C4-2B (cell line): ENCODE results near the gene CYB561.

ENCODE experiments used
- ZFX ChIP-seq: fragments of 450-650 bp; IDR thresholded peaks from 2 replicates; pipeline ENCODE4 v1.6.1; 2017
- TF ChIP-seq, protein P1 (sequence below): fragments of 450-650 bp; conservative IDR thresholded peaks from 2 replicates; pipeline ENCODE4 v1.5.1; 2017; ENCODE audit warnings: mild to moderate bottlenecking

DNA sequence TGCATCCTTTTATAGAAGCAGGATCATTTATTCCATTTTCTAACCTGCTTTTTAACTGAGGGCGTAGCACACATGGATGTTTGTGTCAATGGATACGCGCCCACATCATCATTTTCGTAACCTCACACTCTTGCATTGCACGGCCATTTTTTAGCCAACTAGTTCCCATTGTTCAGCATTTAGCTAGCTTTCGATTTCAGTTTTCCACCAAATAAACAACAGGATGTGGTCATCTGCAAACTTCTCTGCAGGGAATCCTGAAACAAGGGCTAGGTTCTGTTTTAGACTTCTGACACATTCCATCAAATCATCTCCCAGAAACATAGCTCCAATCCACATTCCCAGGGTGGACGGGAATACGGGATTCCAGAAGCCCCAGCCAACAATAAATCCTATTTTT is 6.4 kb downstream of the CYB561 start:
- TF ChIP-seq, protein P1, sequence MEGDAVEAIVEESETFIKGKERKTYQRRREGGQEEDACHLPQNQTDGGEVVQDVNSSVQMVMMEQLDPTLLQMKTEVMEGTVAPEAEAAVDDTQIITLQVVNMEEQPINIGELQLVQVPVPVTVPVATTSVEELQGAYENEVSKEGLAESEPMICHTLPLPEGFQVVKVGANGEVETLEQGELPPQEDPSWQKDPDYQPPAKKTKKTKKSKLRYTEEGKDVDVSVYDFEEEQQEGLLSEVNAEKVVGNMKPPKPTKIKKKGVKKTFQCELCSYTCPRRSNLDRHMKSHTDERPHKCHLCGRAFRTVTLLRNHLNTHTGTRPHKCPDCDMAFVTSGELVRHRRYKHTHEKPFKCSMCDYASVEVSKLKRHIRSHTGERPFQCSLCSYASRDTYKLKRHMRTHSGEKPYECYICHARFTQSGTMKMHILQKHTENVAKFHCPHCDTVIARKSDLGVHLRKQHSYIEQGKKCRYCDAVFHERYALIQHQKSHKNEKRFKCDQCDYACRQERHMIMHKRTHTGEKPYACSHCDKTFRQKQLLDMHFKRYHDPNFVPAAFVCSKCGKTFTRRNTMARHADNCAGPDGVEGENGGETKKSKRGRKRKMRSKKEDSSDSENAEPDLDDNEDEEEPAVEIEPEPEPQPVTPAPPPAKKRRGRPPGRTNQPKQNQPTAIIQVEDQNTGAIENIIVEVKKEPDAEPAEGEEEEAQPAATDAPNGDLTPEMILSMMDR, result no peak
- no peak for TF ChIP-seq ZFX
